Kidney (tissue), 14 donors: ENCODE results near the gene VDR. TPM values are rescaled to one million over a fixed set of nuclear protein-coding genes. Genes with fewer than 3 reads are reported as not detected.

Experiments
- DNase-seq, 5 donors: peaks; one replicate each; pipeline ENCODE4 v3.0.0-alpha.2; 2013 to 2020
- FAIRE-seq: peaks from 2 replicates; lab custom pipeline; 2012; peaks lifted over from hg19 to GRCh38; lab: Jason Lieb, UNC
- H3K27ac ChIP-seq, 2 donors: one replicate each; pipeline ENCODE4 v1.7.0; 2013; ENCODE audit warnings: low read depth in 2 of 2, low read length in 2 of 2, inconsistent platforms in 1 of 2
- H3K27me3 ChIP-seq: one replicate; pipeline ENCODE4 v1.7.1; 2013; ENCODE audit warnings: low read length, inconsistent platforms; ENCODE audit not compliant: control insufficient read depth, insufficient read depth
- H3K36me3 ChIP-seq, 3 donors: one replicate each; pipeline versions ENCODE4 v1.7.0 to v1.7.1; 2013; ENCODE audit warnings: low read length in 3 of 3, control low read depth in 1 of 3, inconsistent platforms in 1 of 3; ENCODE audit not compliant: insufficient read depth in 3 of 3, control insufficient read depth in 2 of 3
- H3K4me1 ChIP-seq, 3 donors: one replicate each; pipeline versions ENCODE4 v1.7.0 to v1.7.1; 2013; ENCODE audit warnings: low read length in 3 of 3, inconsistent platforms in 1 of 3, low read depth in 1 of 3; ENCODE audit not compliant: control insufficient read depth in 2 of 3, insufficient read depth in 2 of 3
- H3K4me3 ChIP-seq, 3 donors: one replicate each; pipeline versions ENCODE4 v1.7.0 to v1.8.1; 2013; ENCODE audit warnings: low read length in 3 of 3, control low read depth in 1 of 3, inconsistent platforms in 1 of 3
- H3K9ac ChIP-seq, 3 donors: one replicate each; pipeline versions ENCODE4 v1.7.0 to v1.7.1; 2013; ENCODE audit warnings: low read length in 3 of 3, control low read depth in 1 of 3, inconsistent platforms in 1 of 3
- H3K9me3 ChIP-seq, 3 donors: one replicate each; pipeline versions ENCODE4 v1.7.0 to v1.7.1; 2013; ENCODE audit warnings: low read length in 3 of 3, control low read depth in 1 of 3, inconsistent platforms in 1 of 3; ENCODE audit not compliant: control insufficient read depth in 2 of 3, insufficient read depth in 1 of 3
- intact Hi-C: fragments of 100-400 bp; cut with DNase I; formaldehyde crosslinking; loops from one replicate; pipeline ENCODE4 v1.11.1; 2022
- polyA plus RNA-seq: library from polyadenylated mRNA; stranded (reverse); fragments of 350-450 nt; fragmentation: Illumina TruSeq; extraction: RNeasy Lipid Tissue Mini Kit (QIAGEN cat#74804); gene quantifications from one replicate; pipeline ENCODE4 v1.2.3, GENCODE V29; 2014; ENCODE audit warnings: low read depth, low replicate concordance; ENCODE audit not compliant: insufficient read depth
- total RNA-seq: library from RNA; stranded (reverse); fragmentation: NEBNext Ultra II Directional; extraction: Animal tissue kit (Norgen Biotek cat#: 25700); gene quantifications from one replicate; pipeline ENCODE4 v1.2.1, GENCODE V29; 2021
- TF ChIP-seq, protein P1 (sequence below): IDR thresholded peaks from 3 replicates; pipeline ENCODE4 v1.5.1; 2012; ENCODE audit warnings: mild to moderate bottlenecking, moderate library complexity, borderline replicate concordance; ENCODE audit not compliant: insufficient read depth; ENCODE audit errors: extremely low read depth
- donor health status: control.
- donor health status: control.
- donor health status: control.
- donor health status: control.
- donor health status: control.
- donor health status: DM: yes; HTN: yes; CAD: no.
- donor health status: Normal renal cell carcinoma (clear cell type).

Gene VDR
- total and polyA plus RNA-seq, 2 donors from 2014 or later: 14.8 to 19.1 TPM

DNA sequence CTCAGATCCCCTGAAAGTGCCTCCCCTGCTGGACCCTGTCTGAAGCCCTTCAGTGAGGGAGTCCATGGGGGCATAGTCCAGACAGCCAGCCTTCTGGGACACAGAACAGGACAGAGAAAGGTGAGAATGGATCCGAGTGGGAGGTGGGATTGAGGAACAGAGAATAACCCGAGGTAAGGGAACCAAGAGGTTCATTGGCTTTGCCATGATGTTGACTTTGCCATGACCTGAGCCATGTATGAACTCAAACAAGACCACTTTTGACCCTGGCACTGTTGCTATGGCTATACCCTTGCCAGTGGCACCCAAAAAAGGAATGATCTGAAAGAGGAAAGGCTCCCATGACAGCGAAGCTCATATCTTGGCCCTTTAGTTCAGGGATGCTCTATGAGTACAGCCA is 22.6 kb upstream of the VDR start:
- no peaks in the 10 kb centered on the region for H3K9me3 ChIP-seq
- no peak overlapping the region for H3K4me3 ChIP-seq
- TF ChIP-seq, protein P1, sequence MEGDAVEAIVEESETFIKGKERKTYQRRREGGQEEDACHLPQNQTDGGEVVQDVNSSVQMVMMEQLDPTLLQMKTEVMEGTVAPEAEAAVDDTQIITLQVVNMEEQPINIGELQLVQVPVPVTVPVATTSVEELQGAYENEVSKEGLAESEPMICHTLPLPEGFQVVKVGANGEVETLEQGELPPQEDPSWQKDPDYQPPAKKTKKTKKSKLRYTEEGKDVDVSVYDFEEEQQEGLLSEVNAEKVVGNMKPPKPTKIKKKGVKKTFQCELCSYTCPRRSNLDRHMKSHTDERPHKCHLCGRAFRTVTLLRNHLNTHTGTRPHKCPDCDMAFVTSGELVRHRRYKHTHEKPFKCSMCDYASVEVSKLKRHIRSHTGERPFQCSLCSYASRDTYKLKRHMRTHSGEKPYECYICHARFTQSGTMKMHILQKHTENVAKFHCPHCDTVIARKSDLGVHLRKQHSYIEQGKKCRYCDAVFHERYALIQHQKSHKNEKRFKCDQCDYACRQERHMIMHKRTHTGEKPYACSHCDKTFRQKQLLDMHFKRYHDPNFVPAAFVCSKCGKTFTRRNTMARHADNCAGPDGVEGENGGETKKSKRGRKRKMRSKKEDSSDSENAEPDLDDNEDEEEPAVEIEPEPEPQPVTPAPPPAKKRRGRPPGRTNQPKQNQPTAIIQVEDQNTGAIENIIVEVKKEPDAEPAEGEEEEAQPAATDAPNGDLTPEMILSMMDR: no peak
- DNase-seq (no peak), FAIRE-seq (no peak)
- no peaks in the 10 kb centered on the region for H3K4me1 ChIP-seq
- intact Hi-C loops: no loop called here
- H3K27me3 ChIP-seq: no peaks in the 10 kb centered on the region
- H3K27ac ChIP-seq: no peak overlapping the region
- H3K9ac ChIP-seq: no peak overlapping the region
- no peaks in the 10 kb centered on the region for H3K36me3 ChIP-seq

DNA sequence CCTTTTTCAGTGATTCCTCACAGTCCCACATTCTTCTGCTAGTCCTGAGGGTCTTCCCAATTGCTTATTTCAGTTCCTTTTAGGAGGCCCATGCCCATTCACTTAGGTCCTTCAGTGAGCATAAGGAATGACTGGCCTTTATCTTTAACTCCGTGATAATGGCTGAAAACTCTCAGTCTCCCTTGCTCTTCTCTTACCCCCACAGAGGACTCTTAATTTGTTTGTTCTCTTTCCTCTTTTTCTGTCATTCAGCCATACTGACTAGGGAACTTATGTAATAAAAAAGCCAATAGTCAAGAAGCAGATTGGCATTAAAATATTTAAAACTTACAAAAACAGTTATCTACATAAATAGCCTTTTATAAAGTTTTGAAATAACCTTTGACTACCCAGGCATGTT is 17.1 kb upstream of the VDR start:
- H3K27ac ChIP-seq: no peak overlapping the region
- no peak overlapping the region for H3K9ac ChIP-seq
- TF ChIP-seq, protein P1: no peak
- H3K4me1 ChIP-seq: no peaks in the 10 kb centered on the region
- no peak for FAIRE-seq
- H3K9me3 ChIP-seq: no peaks in the 10 kb centered on the region
- DNase-seq: no peak
- no peak overlapping the region for H3K4me3 ChIP-seq
- no peaks in the 10 kb centered on the region for H3K36me3 ChIP-seq
- intact Hi-C loops: no loop called here
- no peaks in the 10 kb centered on the region for H3K27me3 ChIP-seq

DNA sequence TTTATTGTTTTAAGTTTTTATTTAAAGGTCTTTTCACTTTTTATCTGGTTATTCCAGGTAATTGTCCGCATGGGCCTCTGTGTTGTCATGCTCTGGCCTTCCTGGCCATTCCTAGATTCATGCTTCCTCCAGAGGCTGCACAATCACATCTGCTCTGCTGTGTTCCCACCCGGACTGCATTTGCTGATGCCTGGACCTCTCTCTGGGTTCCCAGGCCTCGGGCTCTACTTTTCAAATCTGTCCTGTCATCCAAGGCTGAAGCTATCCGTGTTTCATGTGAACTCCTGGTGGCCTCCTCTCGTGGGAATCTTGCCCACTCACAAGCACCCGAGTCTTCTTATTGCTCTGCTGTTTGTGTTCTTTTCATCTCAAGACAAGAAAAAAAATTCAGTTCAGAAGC is 16.1 kb upstream of the VDR start:
- DNase-seq: no peak
- Histone ChIP-seq H3K4me1 (no peaks in the 10 kb centered on the region), H3K36me3 (no peaks in the 10 kb centered on the region), H3K27me3 (no peaks in the 10 kb centered on the region), H3K9me3 (no peaks in the 10 kb centered on the region), H3K9ac (no peak overlapping the region), H3K27ac (no peak overlapping the region), H3K4me3 (no peak overlapping the region)
- intact Hi-C loops: no loop called here
- TF ChIP-seq, protein P1: no peak
- FAIRE-seq: no peak

DNA sequence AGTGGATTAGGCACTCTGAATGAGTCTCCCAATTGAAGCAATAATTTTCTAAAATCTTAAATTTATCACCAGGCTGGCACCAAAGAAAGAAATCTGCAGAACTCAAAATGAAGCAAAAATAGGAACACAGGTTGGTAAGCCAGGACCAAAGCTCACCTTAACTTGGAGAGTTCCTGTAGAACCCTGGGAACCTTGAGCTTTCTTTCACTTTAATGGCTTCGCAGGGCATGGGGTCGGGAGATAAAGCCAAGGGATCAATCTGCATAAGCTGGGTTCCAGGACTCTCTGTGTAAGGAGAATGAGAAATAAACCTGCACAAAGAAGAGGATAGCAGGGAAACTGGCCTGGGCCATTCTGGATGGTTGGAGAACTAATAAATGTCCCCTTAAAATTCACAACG is 8.3 kb upstream of the VDR start:
- no peak for FAIRE-seq
- intact Hi-C loops: no loop called here
- Histone ChIP-seq H3K9ac (no peak overlapping the region), H3K9me3 (no peaks in the 10 kb centered on the region), H3K27me3 (no peaks in the 10 kb centered on the region), H3K27ac (no peak overlapping the region), H3K4me1 (no peaks in the 10 kb centered on the region), H3K36me3 (no peaks in the 10 kb centered on the region), H3K4me3 (no peak overlapping the region)
- TF ChIP-seq, protein P1: no peak
- no peak for DNase-seq
